GM06990 (cell line): ENCODE results near the gene SAMD9.
A peak's percentile ranks its signal among the peaks of the same experiment; 100 is the strongest.

Experiments used
- DNase-seq: peaks from one replicate; pipeline ENCODE4 v3.0.0-alpha.2; 2011; ENCODE audit not compliant: insufficient read length; ENCODE audit errors: extremely low read depth
- H3K27me3 ChIP-seq: replicated peaks from 2 replicates; pipeline ENCODE4 v1.6.0; 2011; ENCODE audit warnings: low read length; ENCODE audit not compliant: control insufficient read depth, insufficient read depth
- H3K36me3 ChIP-seq: 2 replicates; pipeline ENCODE4 v1.5.1; 2011; ENCODE audit warnings: low read length; ENCODE audit not compliant: control insufficient read depth, insufficient read depth
- H3K4me3 ChIP-seq: replicated peaks from 2 replicates; pipeline ENCODE4 v1.5.1; 2011; ENCODE audit warnings: low read depth, mild to moderate bottlenecking, control low read depth, low read length
- CTCF ChIP-seq: IDR thresholded peaks from 2 replicates; pipeline ENCODE4 v1.5.1; 2011; ENCODE audit warnings: low read length, control low read depth, mild to moderate bottlenecking, inconsistent platforms; ENCODE audit not compliant: insufficient read depth, poor library complexity, severe bottlenecking

Gene SAMD9

DNA sequence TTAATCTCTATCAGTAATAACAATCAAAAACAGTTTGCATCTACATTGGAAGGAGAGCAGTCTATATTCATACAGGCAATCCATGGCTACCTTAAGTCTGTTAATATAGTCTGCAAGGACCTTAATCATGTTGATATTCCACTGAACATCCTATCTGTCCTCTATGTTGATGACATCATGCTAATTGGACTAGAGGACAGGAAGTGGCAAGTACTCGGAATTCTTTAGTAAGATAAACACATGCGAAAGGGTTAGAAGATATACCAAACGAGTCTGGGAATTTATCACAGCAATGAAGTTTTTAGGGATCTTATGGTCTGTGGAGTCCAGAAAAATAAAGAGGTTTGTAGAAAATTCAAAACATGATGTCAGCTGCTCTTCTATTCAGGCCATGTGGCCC is 41.7 kb upstream of the SAMD9 start:
- no peak for DNase-seq
- H3K36me3 ChIP-seq = no peaks in the 10 kb centered on the region
- no peak for TF ChIP-seq CTCF
- H3K4me3 ChIP-seq = no peak overlapping the region
- H3K27me3 ChIP-seq = no peaks in the 10 kb centered on the region

DNA sequence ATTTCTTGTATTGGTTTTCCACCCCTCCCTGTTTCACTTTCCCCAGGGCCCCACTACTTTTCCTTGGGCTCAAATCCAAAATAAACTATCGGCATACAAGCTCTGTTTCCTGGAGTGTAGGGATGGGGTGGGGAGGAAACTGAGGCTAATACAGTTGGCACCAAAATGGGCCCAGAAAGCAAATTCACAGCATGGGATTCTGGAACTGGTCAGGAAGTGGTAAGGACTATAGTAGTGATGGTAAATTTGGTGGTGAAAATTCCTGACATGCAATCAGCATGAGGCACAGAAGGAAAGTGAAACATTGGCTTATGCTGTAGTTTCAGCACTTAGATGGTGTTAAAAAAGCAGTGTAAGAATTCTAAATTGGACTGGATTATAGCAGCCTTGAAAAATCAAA is 39.1 kb upstream of the SAMD9 start:
- no peak for DNase-seq
- TF ChIP-seq CTCF = no peak
- Histone ChIP-seq H3K36me3 (no peaks in the 10 kb centered on the region), H3K27me3 (no peaks in the 10 kb centered on the region), H3K4me3 (no peak overlapping the region)

GRCh38 chr7:93150200-93150835 is 32.5 kb upstream of the SAMD9 start:
- TF ChIP-seq CTCF = no peak
- Histone ChIP-seq H3K36me3 (no peaks in the 10 kb centered on the region), H3K27me3 (no peaks in the 10 kb centered on the region), H3K4me3 (no peak overlapping the region)
- DNase-seq = no peak

DNA sequence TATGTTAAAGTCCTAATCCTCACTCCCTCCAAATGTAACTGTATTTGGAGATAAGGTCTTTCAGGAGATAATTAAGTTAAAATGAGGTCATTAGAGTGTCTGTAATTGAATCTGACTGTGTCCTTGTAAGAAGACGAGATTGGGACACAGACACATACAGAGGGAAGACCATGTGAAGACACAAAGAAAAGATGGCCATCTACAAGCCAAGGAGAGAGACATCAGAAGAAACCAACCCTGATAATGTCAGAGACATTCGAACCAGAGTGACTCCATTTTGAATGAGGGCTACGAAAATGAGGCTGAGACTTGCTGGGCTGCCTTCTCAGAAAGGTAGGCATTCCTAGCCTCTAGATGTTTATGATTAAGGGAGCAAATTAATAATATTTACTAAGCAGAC is 30.9 kb upstream of the SAMD9 start:
- Histone ChIP-seq H3K4me3 (no peak overlapping the region), H3K27me3 (no peaks in the 10 kb centered on the region), H3K36me3 (no peaks in the 10 kb centered on the region; the same call in 1 of the 2 replicates)
- DNase-seq = no peak
- no peak for TF ChIP-seq CTCF

- no peaks in the 10 kb centered on the region for H3K27me3 ChIP-seq
- DNase-seq = no peak
- no peak for TF ChIP-seq CTCF
- peak within 1 kb of the TSS; percentile 79 for H3K4me3 ChIP-seq
- peaks cover 2% of the 10 kb centered on the region for H3K36me3 ChIP-seq
These were observed 30.4 kb upstream of the SAMD9 start, which contains the start of gene SAMD9L for GRCh38 chr7:93148144-93148543. SAMD9L (minus strand) TSS chr7:93148385; CDS start chr7:93135971, 12,414 bp downstream.

DNA sequence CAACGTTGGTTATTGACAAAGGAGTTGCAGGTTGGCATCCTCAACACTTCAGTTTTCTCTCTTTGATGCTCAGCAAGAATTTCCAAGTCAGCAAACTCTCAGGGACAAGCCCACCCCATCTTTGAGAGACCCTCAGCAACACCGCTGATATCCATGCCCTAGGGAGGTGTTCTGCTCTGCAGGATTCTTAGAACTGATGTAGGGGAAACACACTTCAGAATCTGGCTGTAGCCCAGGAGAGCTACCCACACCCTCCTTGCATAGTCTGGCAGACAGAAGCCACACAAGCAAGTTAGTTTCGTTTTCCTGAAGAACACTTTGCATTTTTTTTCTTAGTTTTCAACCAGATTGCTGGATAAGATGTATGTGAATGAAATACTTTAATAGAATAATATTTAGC is 29.6 kb upstream of the SAMD9 start:
- no peak for DNase-seq
- TF ChIP-seq CTCF = no peak
- H3K4me3 ChIP-seq = peak overlapping the region; percentile 79
- no peaks in the 10 kb centered on the region for H3K27me3 ChIP-seq
- H3K36me3 ChIP-seq = peaks cover 5% of the 10 kb centered on the region
